Upper lobe of right lung (tissue), 1 donor: ENCODE data around the gene ZNF385B. TPM values are rescaled to one million over a fixed set of nuclear protein-coding genes. Genes with fewer than 3 reads are reported as not detected.

Experiments used
- ATAC-seq: fragments of 200-7000 bp; cut with Tn5 transposase; one replicate; pipeline ENCODE4 v1.9.1; 2020; ENCODE audit warnings: mild to moderate bottlenecking, moderate library complexity
- DNase-seq: peaks from one replicate; pipeline ENCODE4 v3.0.0-alpha.2; 2020
- H3K27ac ChIP-seq: fragments of 200-600 bp; one replicate; pipeline ENCODE4 v1.8.0; 2022
- H3K27me3 ChIP-seq: fragments of 200-600 bp; one replicate; pipeline ENCODE4 v1.8.0; 2022; ENCODE audit warnings: mild to moderate bottlenecking
- H3K36me3 ChIP-seq: fragments of 200-600 bp; one replicate; pipeline ENCODE4 v1.8.0; 2022
- H3K4me1 ChIP-seq: fragments of 200-600 bp; one replicate; pipeline ENCODE4 v1.8.0; 2022
- H3K4me3 ChIP-seq: fragments of 200-600 bp; one replicate; pipeline ENCODE4 v1.8.0; 2022; ENCODE audit warnings: mild to moderate bottlenecking
- H3K9me3 ChIP-seq: fragments of 200-600 bp; one replicate; pipeline ENCODE4 v1.8.0; 2022
- intact Hi-C: fragments of 100-400 bp; cut with DNase I; formaldehyde crosslinking; loops from one replicate; pipeline ENCODE4 v1.11.0; 2022
- total RNA-seq: library from RNA; stranded (reverse); fragmentation: NEBNext Ultra II Directional; extraction: Animal tissue kit (Norgen Biotek cat#: 25700); gene quantifications from one replicate; pipeline ENCODE4 v1.2.1, GENCODE V29; 2021
- TF ChIP-seq, protein P1 (sequence below): fragments of 200-600 bp; IDR thresholded peaks from one replicate; pipeline ENCODE4 v1.8.0; 2022; ENCODE audit warnings: antibody characterized with exemption
- donor health status: DM: no; HTN: yes; CAD: no; lungs with severe emphysema.

Gene ZNF385B
- total RNA-seq, 1 donor from 2014 or later: 62.3 TPM

DNA sequence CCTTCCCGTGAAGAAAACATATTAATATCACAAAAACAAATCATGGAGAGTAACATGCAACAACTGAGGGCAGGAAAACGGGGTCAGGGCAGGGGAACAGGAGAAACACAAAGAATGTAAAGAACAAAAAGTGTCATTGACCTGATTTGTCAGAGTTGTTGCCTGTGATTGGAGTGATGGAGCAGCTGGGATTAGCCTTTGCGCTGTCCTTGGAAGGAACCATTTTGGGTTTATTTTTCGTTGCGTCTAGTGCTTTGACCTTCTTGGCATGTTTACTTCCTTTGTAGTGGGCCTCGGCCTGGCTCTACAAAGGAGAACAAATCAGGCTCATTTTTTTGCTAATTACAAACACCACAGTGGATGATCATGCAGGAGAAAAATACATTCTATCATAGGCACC, 378.3 kb downstream of the ZNF385B start:
- no peak for ATAC-seq
- TF ChIP-seq, protein P1, sequence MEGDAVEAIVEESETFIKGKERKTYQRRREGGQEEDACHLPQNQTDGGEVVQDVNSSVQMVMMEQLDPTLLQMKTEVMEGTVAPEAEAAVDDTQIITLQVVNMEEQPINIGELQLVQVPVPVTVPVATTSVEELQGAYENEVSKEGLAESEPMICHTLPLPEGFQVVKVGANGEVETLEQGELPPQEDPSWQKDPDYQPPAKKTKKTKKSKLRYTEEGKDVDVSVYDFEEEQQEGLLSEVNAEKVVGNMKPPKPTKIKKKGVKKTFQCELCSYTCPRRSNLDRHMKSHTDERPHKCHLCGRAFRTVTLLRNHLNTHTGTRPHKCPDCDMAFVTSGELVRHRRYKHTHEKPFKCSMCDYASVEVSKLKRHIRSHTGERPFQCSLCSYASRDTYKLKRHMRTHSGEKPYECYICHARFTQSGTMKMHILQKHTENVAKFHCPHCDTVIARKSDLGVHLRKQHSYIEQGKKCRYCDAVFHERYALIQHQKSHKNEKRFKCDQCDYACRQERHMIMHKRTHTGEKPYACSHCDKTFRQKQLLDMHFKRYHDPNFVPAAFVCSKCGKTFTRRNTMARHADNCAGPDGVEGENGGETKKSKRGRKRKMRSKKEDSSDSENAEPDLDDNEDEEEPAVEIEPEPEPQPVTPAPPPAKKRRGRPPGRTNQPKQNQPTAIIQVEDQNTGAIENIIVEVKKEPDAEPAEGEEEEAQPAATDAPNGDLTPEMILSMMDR: no peak
- DNase-seq: no peak
- Histone ChIP-seq H3K4me1 (no peaks in the 10 kb centered on the region), H3K27ac (no peak overlapping the region), H3K9me3 (no peaks in the 10 kb centered on the region), H3K4me3 (no peak overlapping the region), H3K27me3 (no peaks in the 10 kb centered on the region), H3K36me3 (no peaks in the 10 kb centered on the region)
- intact Hi-C loops: no loop called here

DNA sequence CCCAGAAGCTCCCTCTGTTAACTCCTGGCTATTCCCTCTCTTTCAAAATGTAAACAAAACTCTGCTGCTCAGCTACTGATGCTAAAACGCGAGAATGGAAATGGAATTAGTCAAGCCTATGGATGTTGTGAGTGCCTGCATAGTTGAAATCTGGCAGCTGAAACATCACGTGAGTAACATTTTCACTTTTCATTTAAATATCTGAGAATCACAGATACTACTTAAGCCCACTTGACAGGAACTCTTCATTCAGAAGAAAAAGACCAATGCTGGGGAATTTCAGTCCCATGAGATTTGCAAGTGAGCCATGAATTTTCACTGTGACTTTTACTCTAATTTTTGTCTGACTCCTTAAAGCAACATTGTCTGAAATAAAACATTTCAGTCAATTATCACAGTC, 381.5 kb downstream of the ZNF385B start:
- DNase-seq: no peak
- intact Hi-C loops: no loop called here
- Histone ChIP-seq H3K27me3 (no peaks in the 10 kb centered on the region), H3K4me1 (no peaks in the 10 kb centered on the region), H3K4me3 (no peak overlapping the region), H3K27ac (no peak overlapping the region), H3K9me3 (no peaks in the 10 kb centered on the region), H3K36me3 (no peaks in the 10 kb centered on the region)
- TF ChIP-seq, protein P1: no peak
- ATAC-seq: no peak

- TF ChIP-seq, protein P1: no peak
- H3K27me3 ChIP-seq: no peaks in the 10 kb centered on the region
- DNase-seq: no peak
- H3K27ac ChIP-seq: no peak overlapping the region
- H3K4me1 ChIP-seq: no peaks in the 10 kb centered on the region
- H3K9me3 ChIP-seq: no peaks in the 10 kb centered on the region
- intact Hi-C loops: no loop called here
- ATAC-seq: no peak
- H3K4me3 ChIP-seq: no peak overlapping the region
- no peaks in the 10 kb centered on the region for H3K36me3 ChIP-seq
These were observed 382.6 kb downstream of the ZNF385B start for GRCh38 chr2:179478771-179479170.

GRCh38 chr2:179470992-179471391, 390.4 kb downstream of the ZNF385B start:
- ATAC-seq: no peak
- H3K4me1 ChIP-seq: no peaks in the 10 kb centered on the region
- TF ChIP-seq, protein P1: no peak
- H3K27ac ChIP-seq: no peak overlapping the region
- no peak for DNase-seq
- intact Hi-C loops: no loop called here
- H3K27me3 ChIP-seq: no peaks in the 10 kb centered on the region
- no peak overlapping the region for H3K4me3 ChIP-seq
- H3K36me3 ChIP-seq: no peaks in the 10 kb centered on the region
- no peaks in the 10 kb centered on the region for H3K9me3 ChIP-seq

DNA sequence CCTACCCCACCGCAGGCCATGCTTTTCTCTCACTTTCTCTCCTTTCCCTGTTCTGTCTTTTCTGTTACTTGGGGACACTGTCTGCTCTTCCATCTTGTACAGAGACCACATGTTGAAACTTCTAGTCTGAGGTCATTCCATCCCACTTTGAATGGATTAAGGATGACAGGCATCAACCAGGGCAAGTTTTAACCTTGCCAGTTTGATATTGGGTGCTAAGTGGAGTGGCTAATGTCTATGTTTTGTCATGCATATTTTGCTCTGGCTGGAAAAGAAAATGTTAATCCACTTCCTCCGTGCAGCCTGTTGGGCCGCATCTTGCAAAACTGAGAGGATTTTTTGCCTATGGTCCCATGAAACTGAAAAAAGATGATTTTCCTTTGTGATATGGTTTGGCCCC, 391.3 kb downstream of the ZNF385B start:
- no peaks in the 10 kb centered on the region for H3K36me3 ChIP-seq
- no peaks in the 10 kb centered on the region for H3K4me1 ChIP-seq
- intact Hi-C loops: no loop called here
- H3K9me3 ChIP-seq: no peaks in the 10 kb centered on the region
- ATAC-seq: no peak
- H3K4me3 ChIP-seq: no peak overlapping the region
- TF ChIP-seq, protein P1: no peak
- no peak overlapping the region for H3K27ac ChIP-seq
- no peak for DNase-seq
- no peaks in the 10 kb centered on the region for H3K27me3 ChIP-seq

DNA sequence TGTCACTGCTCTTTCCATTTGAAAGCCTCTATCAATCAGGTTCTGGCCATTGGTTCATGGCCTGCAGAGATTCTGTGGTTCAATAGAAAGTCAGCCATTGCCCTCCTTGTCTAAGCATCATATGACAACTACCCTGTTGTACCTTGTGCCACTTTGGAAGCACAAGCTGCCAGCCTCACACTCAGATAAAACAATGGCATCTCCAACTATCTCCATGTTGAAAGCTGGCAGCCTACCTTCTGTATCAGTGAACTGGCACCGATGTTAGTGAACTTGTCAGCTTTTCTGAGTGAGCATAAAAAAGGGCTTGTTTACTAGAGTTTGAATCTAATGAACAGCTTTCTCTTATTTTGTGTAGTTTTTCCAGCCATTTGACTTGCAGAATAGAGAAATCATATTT, 393.5 kb downstream of the ZNF385B start:
- no peak for ATAC-seq
- H3K27ac ChIP-seq: no peak overlapping the region
- no peaks in the 10 kb centered on the region for H3K9me3 ChIP-seq
- TF ChIP-seq, protein P1: no peak
- H3K36me3 ChIP-seq: no peaks in the 10 kb centered on the region
- no peak overlapping the region for H3K4me3 ChIP-seq
- no peaks in the 10 kb centered on the region for H3K27me3 ChIP-seq
- H3K4me1 ChIP-seq: no peaks in the 10 kb centered on the region
- no peak for DNase-seq
- intact Hi-C loops: no loop called here
